Measurements from ENCODE around the gene FIP1L1.

FIP1L1 gene

DNA sequence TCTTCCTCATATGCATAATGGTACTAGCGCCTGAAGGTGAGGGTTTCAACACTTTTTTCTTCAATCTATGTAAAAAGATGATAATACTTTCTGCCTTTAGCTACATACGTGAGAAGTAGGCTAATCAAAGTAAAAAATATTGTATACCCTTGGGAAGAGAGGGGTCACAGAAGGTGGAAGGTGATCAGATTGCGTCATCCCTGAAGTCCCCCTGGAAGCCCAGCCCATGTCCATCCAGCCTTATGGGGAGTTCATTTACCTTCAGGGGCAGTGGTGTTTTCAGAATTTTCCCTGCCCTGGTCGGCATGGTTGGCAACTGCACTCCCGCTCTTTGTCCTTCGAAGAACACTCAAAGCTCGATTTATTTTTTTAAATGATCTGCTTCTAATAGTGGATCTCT, 129.6 kb downstream of the FIP1L1 start:
- no peak for DNase-seq

DNA sequence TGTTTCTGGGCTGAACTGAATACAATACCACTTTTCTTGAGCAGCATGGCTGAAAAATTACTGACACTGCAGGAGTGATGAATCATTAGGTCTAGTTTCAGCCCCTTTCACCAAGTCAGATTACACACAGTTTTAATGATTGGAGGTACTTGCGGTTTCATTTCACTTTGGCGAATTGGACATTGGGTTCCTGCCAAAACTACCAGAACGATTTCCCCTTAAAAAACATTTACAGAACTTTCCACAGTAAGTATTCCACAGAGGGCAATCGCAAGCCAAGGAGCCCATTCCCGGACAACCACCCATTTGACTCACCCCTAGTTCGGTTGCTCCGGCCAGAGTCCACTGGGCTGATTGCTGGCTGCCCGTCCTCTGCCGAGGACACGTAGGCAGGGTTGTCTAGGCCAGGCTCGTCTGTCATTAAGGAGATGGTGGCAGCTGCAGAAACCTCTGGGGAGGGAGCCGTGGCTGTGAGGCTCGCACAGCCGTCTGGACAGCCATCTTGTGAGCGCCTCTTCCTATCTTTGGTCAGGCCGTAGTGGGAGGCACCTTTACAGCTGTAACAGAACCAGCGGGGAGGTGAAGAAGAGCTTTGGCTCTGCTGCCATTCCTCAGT, 130.3 kb downstream of the FIP1L1 start:
- no peak for DNase-seq

GRCh38 chr4:53508446-53508845, 131.0 kb downstream of the FIP1L1 start:
- DNase-seq = no peak

DNA sequence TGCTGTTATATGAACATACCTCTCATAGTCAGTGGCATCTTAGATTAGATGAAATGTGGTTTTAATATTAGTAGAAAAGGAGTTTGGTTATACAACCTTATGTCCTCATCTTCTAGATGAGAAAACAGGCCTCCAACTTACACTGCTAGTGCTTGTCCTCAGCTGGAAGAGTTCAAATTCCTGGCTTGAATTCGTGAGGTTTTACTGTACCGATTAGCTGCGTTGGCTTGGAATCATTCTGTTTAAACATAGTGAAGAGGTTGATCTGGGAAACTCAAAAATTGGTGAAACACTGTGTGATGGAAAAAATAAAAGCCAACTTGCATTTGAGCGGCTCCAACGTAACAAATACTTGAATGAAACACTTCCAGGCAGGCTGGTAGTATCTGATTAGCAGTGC, 132.9 kb downstream of the FIP1L1 start:
- DNase-seq = no peak
